Muscle of arm (tissue), 12 donors: ENCODE measurements around the gene TMEM135. TPM values are rescaled to one million over a fixed set of nuclear protein-coding genes. Genes with fewer than 3 reads are reported as not detected.

Source experiments
- DNase-seq: peaks from one replicate; pipeline ENCODE4 v3.0.0-alpha.2; 2013
- polyA plus RNA-seq, 12 donors: library from polyadenylated mRNA; unstranded; fragments of 120-200 nt; gene quantifications; one replicate each; pipeline ENCODE4 v1.2.1, GENCODE V29; 2013; ENCODE audit not compliant: insufficient read length in 12 of 12

TMEM135 gene
- polyA plus RNA-seq, 12 donors, result 10.3 to 25.1 (median 17.1) TPM; not detected in 1

GRCh38 chr11:87352759-87353707 is 315.3 kb downstream of the TMEM135 start:
- DNase-seq, result peak; percentile 84

GRCh38 chr11:87353771-87354345 is 316.1 kb downstream of the TMEM135 start:
- DNase-seq, result peak; percentile 30

- DNase-seq, result peak; percentile 30
Observed at GRCh38 chr11:87355596-87355995, 317.9 kb downstream of the TMEM135 start.

- no peak for DNase-seq
Observed at GRCh38 chr11:87356428-87356827, 318.7 kb downstream of the TMEM135 start.

- no peak for DNase-seq
Observed at GRCh38 chr11:87358461-87358860, 320.7 kb downstream of the TMEM135 start.

DNA sequence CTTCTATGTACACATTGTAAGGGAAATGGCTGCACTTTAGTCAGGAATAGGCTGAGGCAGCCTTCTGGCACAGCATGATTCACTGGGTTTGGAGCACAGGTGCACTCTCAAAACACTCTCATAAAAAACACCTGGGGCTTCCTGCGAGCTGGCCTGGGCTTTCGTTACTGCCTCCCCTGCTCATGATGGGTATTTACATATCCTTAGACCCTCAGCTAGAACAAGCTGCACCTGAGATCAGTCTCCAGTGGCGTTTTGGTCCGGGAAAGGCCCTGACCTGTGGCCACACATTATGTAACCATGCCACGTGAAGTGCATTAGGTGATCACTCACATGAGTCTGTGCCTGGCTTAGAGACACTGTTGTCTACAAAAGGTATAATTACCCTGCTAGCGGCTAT is 321.7 kb downstream of the TMEM135 start:
- DNase-seq, result no peak

DNA sequence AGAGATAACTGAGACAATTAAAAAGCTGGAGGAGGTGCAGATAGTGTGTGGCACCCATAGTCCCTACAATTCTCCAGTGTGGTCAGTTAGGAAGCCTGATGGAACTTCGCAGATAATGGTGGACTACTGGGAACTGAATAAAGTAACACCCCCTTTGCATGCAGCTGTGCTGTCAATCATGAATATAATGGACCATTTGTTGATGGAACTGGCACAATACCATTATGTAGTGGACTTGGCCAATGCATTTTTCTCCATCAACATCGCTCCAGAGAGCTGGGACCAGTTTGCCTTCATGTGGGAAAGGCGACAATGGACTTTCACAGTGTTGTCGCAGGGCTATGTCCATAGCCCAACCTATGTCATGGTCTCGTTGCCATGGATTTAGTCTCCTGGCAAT is 324.2 kb downstream of the TMEM135 start:
- no peak for DNase-seq

DNA sequence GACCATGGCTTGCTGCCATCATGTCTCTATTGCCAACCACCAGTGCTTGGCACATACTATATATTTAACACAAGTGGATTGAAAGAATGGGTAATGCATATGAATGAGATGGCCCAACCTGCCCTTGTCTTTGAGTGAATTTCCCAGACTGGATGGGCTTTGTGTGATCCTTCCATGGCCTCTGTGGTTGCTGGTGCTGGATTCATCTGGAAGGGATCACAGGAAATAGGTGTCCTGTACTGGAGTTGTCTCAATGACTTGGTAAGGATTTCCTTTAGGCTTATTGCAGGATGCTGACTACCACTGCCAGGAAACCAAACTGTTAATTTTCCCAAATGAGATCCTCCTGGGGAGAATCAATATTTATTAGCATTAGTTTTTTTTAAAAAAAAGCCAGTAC is 328.6 kb downstream of the TMEM135 start:
- DNase-seq, result no peak

GRCh38 chr11:87366763-87367405 is 329.1 kb downstream of the TMEM135 start:
- DNase-seq, result no peak

DNA sequence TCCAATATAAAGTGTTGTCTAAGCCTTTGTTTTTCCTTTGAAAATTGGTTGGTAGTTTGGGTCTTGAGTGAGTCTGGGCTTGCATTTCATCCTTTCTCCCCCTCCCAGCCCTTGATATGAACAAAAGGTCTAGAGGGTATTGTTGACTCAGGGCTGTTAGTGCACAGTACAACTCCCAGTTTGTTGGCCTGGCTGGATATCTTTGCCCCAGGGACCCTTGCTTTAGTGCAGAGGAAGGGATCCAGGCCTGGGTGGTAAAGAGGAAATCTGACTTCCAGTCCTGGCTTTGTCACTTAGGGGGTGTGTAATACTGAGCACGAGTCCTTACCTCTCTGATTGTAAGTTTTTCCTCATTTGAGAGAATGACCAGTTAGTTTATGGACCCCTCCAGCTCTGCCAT is 330.4 kb downstream of the TMEM135 start:
- DNase-seq, result no peak

- no peak for DNase-seq
Observed at GRCh38 chr11:87368858-87369480, 331.2 kb downstream of the TMEM135 start.

GRCh38 chr11:87369888-87370287 is 332.2 kb downstream of the TMEM135 start:
- no peak for DNase-seq

GRCh38 chr11:87372065-87372464 is 334.3 kb downstream of the TMEM135 start:
- DNase-seq, result no peak

Other genes with a start within 250 kb of the TMEM135 start
- gene PRSS23, start 237.4 kb upstream of the TMEM135 start, polyA plus RNA-seq, result 10 to 100 TPM in 11 of 12 donors, not detected in 1; 17.1 to 47.9 (median 22.5) TPM
- 10 to 100 TPM; 28.0 to 56.0 (median 36.0) TPM for gene FZD4, start 82.5 kb upstream of the TMEM135 start, polyA plus RNA-seq